HFF-Myc (cell line): ENCODE measurements around the gene RAPH1.

Experiments used
- DNase-seq: peaks from one replicate; pipeline ENCODE4 v3.0.0-alpha.2; 2011; ENCODE audit warnings: low read depth; ENCODE audit errors: extremely low read depth
- H3K4me3 ChIP-seq: replicated peaks from 2 replicates; pipeline ENCODE4 v1.5.1; 2011; ENCODE audit warnings: low read depth, mild to moderate bottlenecking, control low read depth, low read length
- TF ChIP-seq, protein P1 (sequence below): IDR thresholded peaks from 2 replicates; pipeline ENCODE4 v1.5.1; 2012; ENCODE audit warnings: mild to moderate bottlenecking, low read depth, low read length, control low read depth; ENCODE audit errors: missing control alignments

RAPH1 gene

DNA sequence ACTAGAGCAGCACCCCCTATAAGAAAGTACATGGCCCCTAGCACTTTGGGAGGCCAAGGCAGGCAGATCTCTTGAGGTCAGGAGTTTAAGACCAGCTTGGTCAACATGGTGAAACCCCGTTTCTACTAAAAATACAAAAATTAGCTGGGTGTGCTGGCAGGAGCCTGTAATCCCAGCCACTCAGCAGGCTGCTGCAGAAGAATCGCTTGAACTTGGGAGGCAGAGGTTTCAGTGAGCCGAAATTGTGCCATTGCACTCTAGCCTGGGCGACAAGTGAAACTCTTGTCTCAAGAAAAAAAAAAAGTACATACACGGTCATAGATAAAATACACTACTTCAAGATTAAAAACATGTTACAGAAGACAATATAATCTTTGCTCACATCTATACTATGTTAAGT is 63.8 kb downstream of the RAPH1 start:
- no peak overlapping the region for H3K4me3 ChIP-seq
- DNase-seq, result no peak
- TF ChIP-seq, protein P1, sequence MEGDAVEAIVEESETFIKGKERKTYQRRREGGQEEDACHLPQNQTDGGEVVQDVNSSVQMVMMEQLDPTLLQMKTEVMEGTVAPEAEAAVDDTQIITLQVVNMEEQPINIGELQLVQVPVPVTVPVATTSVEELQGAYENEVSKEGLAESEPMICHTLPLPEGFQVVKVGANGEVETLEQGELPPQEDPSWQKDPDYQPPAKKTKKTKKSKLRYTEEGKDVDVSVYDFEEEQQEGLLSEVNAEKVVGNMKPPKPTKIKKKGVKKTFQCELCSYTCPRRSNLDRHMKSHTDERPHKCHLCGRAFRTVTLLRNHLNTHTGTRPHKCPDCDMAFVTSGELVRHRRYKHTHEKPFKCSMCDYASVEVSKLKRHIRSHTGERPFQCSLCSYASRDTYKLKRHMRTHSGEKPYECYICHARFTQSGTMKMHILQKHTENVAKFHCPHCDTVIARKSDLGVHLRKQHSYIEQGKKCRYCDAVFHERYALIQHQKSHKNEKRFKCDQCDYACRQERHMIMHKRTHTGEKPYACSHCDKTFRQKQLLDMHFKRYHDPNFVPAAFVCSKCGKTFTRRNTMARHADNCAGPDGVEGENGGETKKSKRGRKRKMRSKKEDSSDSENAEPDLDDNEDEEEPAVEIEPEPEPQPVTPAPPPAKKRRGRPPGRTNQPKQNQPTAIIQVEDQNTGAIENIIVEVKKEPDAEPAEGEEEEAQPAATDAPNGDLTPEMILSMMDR, result no peak

DNA sequence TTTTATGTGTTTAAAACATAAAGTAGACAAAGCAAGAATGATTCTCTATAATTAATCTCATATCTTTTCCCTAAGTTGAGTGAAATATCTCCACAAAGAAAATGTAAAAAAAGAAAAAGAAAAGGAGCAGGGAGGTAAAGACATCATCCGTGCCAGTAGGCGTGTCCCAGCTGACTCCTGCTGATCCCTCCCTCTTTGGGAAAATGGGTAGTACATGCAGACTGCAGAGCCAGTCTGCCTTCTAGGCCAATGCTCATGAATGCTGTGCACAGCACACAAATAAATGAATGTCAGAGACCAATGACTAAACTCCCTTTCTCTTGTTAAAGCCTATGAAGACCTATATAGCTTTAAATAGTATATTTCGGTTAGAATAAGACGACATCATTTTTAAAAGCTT is 64.7 kb downstream of the RAPH1 start:
- no peak overlapping the region for H3K4me3 ChIP-seq

DNA sequence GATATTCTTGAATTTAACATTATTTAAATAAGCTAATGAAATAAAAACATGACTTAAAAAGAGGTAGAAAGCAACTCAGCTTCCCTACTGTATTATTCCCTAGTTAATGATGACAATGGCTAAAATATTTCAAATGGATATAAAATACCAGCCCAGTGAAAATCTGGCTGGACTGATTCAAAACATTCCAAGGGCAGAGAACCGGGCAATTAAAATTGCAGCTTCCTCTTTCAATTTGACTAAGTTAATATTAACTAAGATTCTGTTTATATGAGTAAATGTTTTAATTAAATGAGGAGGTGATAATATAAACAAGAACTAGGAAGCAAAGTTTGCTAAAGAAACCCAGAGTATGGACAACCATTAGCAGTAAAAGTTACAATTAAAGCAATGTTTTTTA is 65.6 kb downstream of the RAPH1 start:
- TF ChIP-seq, protein P1, result no peak
- H3K4me3 ChIP-seq, result no peak overlapping the region
- no peak for DNase-seq

More for the DNA sequence above, 64.7 kb downstream of the RAPH1 start:
- TF ChIP-seq, protein P1, result no peak
- DNase-seq, result no peak

DNA sequence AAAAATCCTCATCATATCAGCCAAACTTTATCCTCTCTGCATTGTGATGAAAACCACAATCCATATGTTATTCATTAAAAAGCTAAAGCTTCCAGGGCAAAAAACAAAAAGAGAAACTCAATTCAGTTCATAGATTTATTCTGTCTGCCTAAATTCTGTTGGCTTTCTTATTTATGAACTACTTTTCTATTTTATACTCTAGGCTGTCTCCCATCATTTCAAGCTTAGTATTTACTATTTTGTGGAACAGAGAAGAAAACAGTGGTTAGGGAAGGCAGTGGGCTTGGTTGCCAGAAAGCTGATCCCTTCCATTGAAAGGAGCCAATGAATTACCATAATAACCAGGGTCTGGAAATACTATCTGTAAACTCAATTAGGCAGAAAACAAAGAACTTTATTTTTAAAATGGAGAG is 71.8 kb downstream of the RAPH1 start:
- TF ChIP-seq, protein P1, result no peak
- no peak for DNase-seq
- H3K4me3 ChIP-seq, result no peak overlapping the region

DNA sequence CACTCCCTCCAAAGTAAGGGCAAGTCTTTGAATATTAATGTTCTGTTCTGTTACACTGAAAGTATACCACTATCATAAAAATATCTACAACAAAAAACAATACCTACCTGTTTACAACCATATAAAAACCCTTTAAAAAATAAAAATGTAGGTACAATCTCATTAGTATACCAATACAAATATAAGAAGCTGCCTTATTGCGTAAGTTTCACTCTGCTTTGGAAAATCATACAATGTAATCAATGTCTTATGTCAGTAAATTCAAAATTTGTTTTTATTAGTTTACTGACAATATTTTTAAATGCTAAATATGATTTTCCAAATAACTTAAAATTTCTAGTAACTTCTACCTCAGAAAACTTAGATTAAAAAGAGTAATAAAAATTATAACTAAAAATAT is 72.8 kb downstream of the RAPH1 start:
- TF ChIP-seq, protein P1, result no peak
- no peak overlapping the region for H3K4me3 ChIP-seq
- no peak for DNase-seq

DNA sequence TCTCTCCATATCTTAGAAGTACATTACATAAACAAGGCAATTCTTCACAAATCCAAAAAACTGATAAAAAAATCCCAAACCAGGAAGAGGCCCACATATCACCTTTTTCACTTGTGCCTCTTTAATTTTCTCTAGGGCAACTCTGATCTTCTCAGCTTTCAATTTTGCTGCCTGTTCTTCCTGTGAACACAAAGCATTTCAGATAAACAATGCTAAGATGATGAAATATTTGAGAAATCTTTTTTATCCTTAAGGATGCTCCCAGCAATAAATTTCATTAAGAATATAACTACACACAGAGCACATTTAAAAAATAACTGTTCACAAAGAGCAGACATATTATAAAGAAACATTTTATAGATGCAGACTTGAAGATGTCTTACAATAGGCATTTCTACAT is 73.4 kb downstream of the RAPH1 start:
- TF ChIP-seq, protein P1, result no peak
- no peak overlapping the region for H3K4me3 ChIP-seq
- no peak for DNase-seq

DNA sequence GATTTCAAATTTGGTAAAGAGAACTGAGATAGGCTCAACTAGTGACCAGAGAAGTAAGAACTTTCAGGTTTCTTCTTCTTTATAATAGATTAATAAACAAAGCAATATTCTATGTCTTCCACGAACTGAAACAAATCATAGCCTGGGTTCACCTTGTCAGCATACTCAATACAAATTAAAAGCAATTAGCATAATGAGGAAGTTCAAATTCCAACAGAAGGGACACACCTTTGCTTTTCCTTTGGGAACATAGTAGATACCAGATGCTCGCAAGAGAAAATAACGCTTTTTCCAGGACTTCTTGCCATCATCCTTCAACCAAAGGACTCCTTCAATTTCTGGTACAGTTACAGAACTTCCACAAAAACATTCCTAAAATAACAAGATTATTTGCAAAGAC is 79.9 kb downstream of the RAPH1 start:
- H3K4me3 ChIP-seq, result no peak overlapping the region
- TF ChIP-seq, protein P1, result no peak
- no peak for DNase-seq
